GM06990 (cell line): ENCODE measurements around the gene PRPS2.

Experiments
- DNase-seq: peaks from one replicate; pipeline ENCODE4 v3.0.0-alpha.2; 2011; ENCODE audit not compliant: insufficient read length; ENCODE audit errors: extremely low read depth
- H3K27me3 ChIP-seq: replicated peaks from 2 replicates; pipeline ENCODE4 v1.6.0; 2011; ENCODE audit warnings: low read length; ENCODE audit not compliant: control insufficient read depth, insufficient read depth
- H3K36me3 ChIP-seq: 2 replicates; pipeline ENCODE4 v1.5.1; 2011; ENCODE audit warnings: low read length; ENCODE audit not compliant: control insufficient read depth, insufficient read depth
- H3K4me3 ChIP-seq: replicated peaks from 2 replicates; pipeline ENCODE4 v1.5.1; 2011; ENCODE audit warnings: low read depth, mild to moderate bottlenecking, control low read depth, low read length
- CTCF ChIP-seq: IDR thresholded peaks from 2 replicates; pipeline ENCODE4 v1.5.1; 2011; ENCODE audit warnings: low read length, control low read depth, mild to moderate bottlenecking, inconsistent platforms; ENCODE audit not compliant: insufficient read depth, poor library complexity, severe bottlenecking

Gene PRPS2

DNA sequence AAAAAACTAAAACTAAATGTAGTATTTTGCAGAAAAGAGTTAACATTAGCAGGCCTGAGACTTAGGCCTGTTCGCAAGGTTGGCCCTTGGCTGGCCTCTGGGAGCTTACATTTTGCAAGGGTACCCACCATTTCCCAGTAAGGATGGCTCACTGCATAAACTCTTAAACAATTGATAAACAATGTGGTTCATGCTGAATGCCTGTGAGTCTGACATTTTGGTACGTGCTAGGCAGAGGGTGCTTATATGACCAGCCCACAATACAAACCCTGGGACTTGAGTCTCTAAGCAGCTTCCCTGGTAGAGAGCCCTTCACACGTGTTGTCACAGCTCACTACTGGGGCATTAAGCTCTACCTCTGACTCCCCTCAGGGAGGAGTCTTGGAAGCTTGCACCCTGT lies 7.4 kb downstream of the PRPS2 start:
- no peak for DNase-seq
- Histone ChIP-seq H3K4me3 (no peak overlapping the region), H3K36me3 (no peaks in the 10 kb centered on the region; the same call in 1 of the 2 replicates), H3K27me3 (no peaks in the 10 kb centered on the region; the same call in 1 of the 2 replicates)
- TF ChIP-seq CTCF, result no peak

DNA sequence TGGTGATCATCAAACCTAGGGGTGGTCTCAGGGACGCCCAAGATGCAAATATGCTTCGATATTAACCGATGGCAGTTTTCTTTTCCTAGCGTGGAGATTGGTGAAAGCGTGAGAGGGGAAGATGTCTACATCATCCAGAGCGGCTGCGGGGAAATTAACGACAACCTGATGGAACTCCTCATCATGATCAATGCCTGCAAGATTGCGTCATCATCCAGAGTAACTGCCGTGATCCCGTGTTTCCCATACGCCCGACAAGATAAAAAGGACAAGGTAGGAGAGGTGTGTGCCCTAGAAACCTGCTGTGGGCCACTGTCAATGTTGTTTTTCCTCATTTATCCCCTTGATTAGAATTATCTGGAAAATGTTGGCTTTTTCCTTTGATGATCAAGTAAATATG lies 7.9 kb downstream of the PRPS2 start:
- no peak for DNase-seq
- Histone ChIP-seq H3K36me3 (no peaks in the 10 kb centered on the region; the same call in 1 of the 2 replicates), H3K27me3 (no peaks in the 10 kb centered on the region; the same call in 1 of the 2 replicates), H3K4me3 (no peak overlapping the region)
- TF ChIP-seq CTCF, result no peak

GRCh38 chrX:12802741-12803140 lies 11.5 kb downstream of the PRPS2 start:
- H3K27me3 ChIP-seq, result no peaks in the 10 kb centered on the region; the same call in 1 of the 2 replicates
- no peak for DNase-seq
- no peak for TF ChIP-seq CTCF
- no peak overlapping the region for H3K4me3 ChIP-seq
- no peaks in the 10 kb centered on the region; the same call in 1 of the 2 replicates for H3K36me3 ChIP-seq

DNA sequence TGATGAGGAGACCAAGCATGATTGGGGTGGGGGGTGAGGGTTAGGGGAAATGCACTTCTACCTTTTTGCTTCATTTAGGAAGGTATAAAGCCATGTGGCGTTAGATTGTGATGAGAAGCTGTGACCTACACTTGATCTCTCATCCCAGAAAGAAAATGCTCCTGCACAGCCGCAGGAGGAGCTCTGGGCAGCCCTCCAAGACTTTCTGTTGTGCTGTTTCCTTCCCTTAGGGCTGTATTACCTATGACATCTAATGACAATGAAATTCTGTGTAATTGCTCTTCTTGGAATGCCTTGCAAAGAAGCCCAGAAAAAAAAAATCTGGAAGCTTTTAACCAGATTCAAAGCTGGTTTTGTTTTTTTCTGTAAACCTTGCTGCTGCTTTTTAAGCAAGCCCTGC lies 13.4 kb downstream of the PRPS2 start:
- H3K36me3 ChIP-seq, result no peaks in the 10 kb centered on the region
- no peak for TF ChIP-seq CTCF
- H3K4me3 ChIP-seq, result no peak overlapping the region
- no peak for DNase-seq
- no peaks in the 10 kb centered on the region for H3K27me3 ChIP-seq

GRCh38 chrX:12805333-12805732 lies 14.1 kb downstream of the PRPS2 start:
- no peaks in the 10 kb centered on the region for H3K36me3 ChIP-seq
- no peaks in the 10 kb centered on the region for H3K27me3 ChIP-seq
- no peak for TF ChIP-seq CTCF
- no peak for DNase-seq
- no peak overlapping the region for H3K4me3 ChIP-seq

GRCh38 chrX:12811658-12812057 lies 20.4 kb downstream of the PRPS2 start:
- Histone ChIP-seq H3K27me3 (no peaks in the 10 kb centered on the region), H3K36me3 (peaks cover 3% of the 10 kb centered on the region; the same call in 1 of the 2 replicates), H3K4me3 (no peak overlapping the region)
- DNase-seq, result no peak
- TF ChIP-seq CTCF, result no peak
